Neural progenitor cell (in vitro differentiated cells): ENCODE measurements around the gene PLA2G4A. TPM values are rescaled to one million over a fixed set of nuclear protein-coding genes. Genes with fewer than 3 reads are reported as not detected.

Experiments
- DNase-seq: peaks from one replicate; pipeline ENCODE4 v3.0.0-alpha.2; 2016; ENCODE audit warnings: low spot score
- H2AFZ ChIP-seq: fragments of 200-600 bp; sonication (generic); replicated peaks from 2 replicates; pipeline ENCODE4 v1.6.1; 2016; ENCODE audit warnings: antibody characterized with exemption
- H3F3A ChIP-seq: fragments of 200-600 bp; sonication (generic); 2 replicates; pipeline ENCODE4 v1.6.1; 2016; ENCODE audit warnings: antibody characterized with exemption, low read depth
- H3K27ac ChIP-seq: fragments of 200-600 bp; sonication (generic); 2 replicates; pipeline ENCODE4 v1.5.1; 2016; ENCODE audit warnings: mild to moderate bottlenecking
- H3K27me3 ChIP-seq: fragments of 200-600 bp; sonication (generic); 2 replicates; pipeline ENCODE4 v1.6.1; 2016; ENCODE audit warnings: mild to moderate bottlenecking, moderate library complexity
- H3K36me3 ChIP-seq: fragments of 200-600 bp; sonication (generic); 2 replicates; pipeline ENCODE4 v1.5.1; 2016
- H3K4me1 ChIP-seq: fragments of 200-600 bp; sonication (generic); 2 replicates; pipeline ENCODE4 v1.6.1; 2016; ENCODE audit warnings: mixed run types
- H3K4me2 ChIP-seq: fragments of 200-600 bp; sonication (generic); 2 replicates; pipeline ENCODE4 v1.6.1; 2016
- H3K4me3 ChIP-seq: fragments of 200-600 bp; sonication (generic); 2 replicates; pipeline ENCODE4 v1.5.1; 2016
- H3K79me2 ChIP-seq: fragments of 200-600 bp; sonication (generic); 2 replicates; pipeline ENCODE4 v1.6.1; 2016; ENCODE audit warnings: low read depth
- H3K9ac ChIP-seq: fragments of 200-600 bp; sonication (generic); 2 replicates; pipeline ENCODE4 v1.6.1; 2016
- H3K9me3 ChIP-seq: fragments of 200-600 bp; sonication (generic); 2 replicates; pipeline ENCODE4 v1.5.1; 2016; ENCODE audit warnings: low read depth
- H4K20me1 ChIP-seq: fragments of 200-600 bp; sonication (generic); 2 replicates; pipeline ENCODE4 v1.6.1; 2016; ENCODE audit warnings: low read depth
- H3K27ac Mint-ChIP-seq: 3 replicates; pipeline ENCODE4 v1.8.0; 2021; ENCODE audit warnings: mixed read lengths
- H3K27me3 Mint-ChIP-seq: 2 replicates; pipeline ENCODE4 v1.8.0; 2022; ENCODE audit warnings: low read depth, mild to moderate bottlenecking, inconsistent platforms, moderate library complexity, mixed read lengths; ENCODE audit not compliant: insufficient read depth
- H3K36me3 Mint-ChIP-seq: 3 replicates; pipeline ENCODE4 v1.8.0; 2021; ENCODE audit warnings: mixed read lengths
- H3K4me1 Mint-ChIP-seq: 3 replicates; pipeline ENCODE4 v1.8.0; 2021; ENCODE audit warnings: mixed read lengths
- H3K4me3 Mint-ChIP-seq: 3 replicates; pipeline ENCODE4 v1.8.0; 2021; ENCODE audit warnings: mild to moderate bottlenecking, moderate library complexity, mixed read lengths
- H3K9me3 Mint-ChIP-seq: 3 replicates; pipeline ENCODE4 v1.8.0; 2020; ENCODE audit warnings: mixed read lengths
- EZH2 ChIP-seq: fragments of 200-600 bp; sonication (generic); IDR thresholded peaks from 2 replicates; pipeline ENCODE4 v1.6.1; 2017; ENCODE audit warnings: antibody characterized with exemption, mild to moderate bottlenecking, moderate library complexity
- EZH2phosphoT487 ChIP-seq: fragments of 200-600 bp; sonication (generic); IDR thresholded peaks from 2 replicates; pipeline ENCODE4 v1.6.1; 2017; ENCODE audit warnings: antibody characterized with exemption
- total RNA-seq: library from RNA; depleted of rRNA; stranded (reverse); fragments of >200 nt; gene quantifications from 2 replicates; pipeline ENCODE4 v1.2.3, GENCODE V29; 2015; ENCODE audit warnings: low replicate concordance
- TF ChIP-seq, protein P1 (sequence below): fragments of 200-600 bp; sonication (generic); IDR thresholded peaks from 2 replicates; pipeline ENCODE4 v1.5.1; 2017; ENCODE audit warnings: antibody characterized with exemption, mild to moderate bottlenecking

The PLA2G4A gene
- total RNA-seq, 1 donor from 2014 or later, result 1.0 TPM

DNA sequence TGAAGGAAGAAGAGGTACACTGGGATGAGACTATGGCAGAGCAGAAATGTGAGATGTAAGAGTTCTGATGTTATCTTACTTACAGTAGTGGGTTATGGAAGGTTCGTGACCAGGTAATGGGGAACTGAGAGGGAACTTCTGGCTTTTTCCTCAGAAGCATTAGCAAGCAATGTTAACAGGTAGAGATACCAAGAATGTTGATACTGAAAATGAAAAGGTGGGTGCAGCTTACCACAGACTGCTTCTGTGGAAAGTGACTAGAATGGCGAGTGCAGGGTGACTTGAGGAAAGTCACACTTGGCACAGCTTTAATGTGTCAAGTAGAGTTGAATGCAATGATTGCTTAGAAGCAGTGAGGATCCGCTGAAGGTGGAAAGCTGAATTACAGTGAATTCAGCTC lies 70.8 kb downstream of the PLA2G4A start:
- H3K9ac ChIP-seq, result no peak overlapping the region
- H2AFZ ChIP-seq, result no peak overlapping the region
- H3F3A ChIP-seq, result no peaks in the 10 kb centered on the region
- Mint-ChIP-seq H3K27me3 (no peaks in the 10 kb centered on the region), H3K9me3 (no peaks in the 10 kb centered on the region), H3K36me3 (no peaks in the 10 kb centered on the region), H3K4me3 (no peak overlapping the region), H3K27ac (no peak overlapping the region), H3K4me1 (peaks cover 6% of the 10 kb centered on the region)
- H3K79me2 ChIP-seq, result no peaks in the 10 kb centered on the region
- no peaks in the 10 kb centered on the region for H3K9me3 ChIP-seq
- DNase-seq, result no peak
- no peak overlapping the region for H3K4me2 ChIP-seq
- H4K20me1 ChIP-seq, result no peaks in the 10 kb centered on the region
- H3K4me1 ChIP-seq, result no peaks in the 10 kb centered on the region
- H3K27ac ChIP-seq, result no peak overlapping the region
- no peak overlapping the region for H3K4me3 ChIP-seq
- H3K36me3 ChIP-seq, result no peaks in the 10 kb centered on the region
- TF ChIP-seq, protein P1, sequence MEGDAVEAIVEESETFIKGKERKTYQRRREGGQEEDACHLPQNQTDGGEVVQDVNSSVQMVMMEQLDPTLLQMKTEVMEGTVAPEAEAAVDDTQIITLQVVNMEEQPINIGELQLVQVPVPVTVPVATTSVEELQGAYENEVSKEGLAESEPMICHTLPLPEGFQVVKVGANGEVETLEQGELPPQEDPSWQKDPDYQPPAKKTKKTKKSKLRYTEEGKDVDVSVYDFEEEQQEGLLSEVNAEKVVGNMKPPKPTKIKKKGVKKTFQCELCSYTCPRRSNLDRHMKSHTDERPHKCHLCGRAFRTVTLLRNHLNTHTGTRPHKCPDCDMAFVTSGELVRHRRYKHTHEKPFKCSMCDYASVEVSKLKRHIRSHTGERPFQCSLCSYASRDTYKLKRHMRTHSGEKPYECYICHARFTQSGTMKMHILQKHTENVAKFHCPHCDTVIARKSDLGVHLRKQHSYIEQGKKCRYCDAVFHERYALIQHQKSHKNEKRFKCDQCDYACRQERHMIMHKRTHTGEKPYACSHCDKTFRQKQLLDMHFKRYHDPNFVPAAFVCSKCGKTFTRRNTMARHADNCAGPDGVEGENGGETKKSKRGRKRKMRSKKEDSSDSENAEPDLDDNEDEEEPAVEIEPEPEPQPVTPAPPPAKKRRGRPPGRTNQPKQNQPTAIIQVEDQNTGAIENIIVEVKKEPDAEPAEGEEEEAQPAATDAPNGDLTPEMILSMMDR, result no peak
- TF ChIP-seq EZH2, result no peak
- TF ChIP-seq EZH2phosphoT487, result no peak
- H3K27me3 ChIP-seq, result no peaks in the 10 kb centered on the region

DNA sequence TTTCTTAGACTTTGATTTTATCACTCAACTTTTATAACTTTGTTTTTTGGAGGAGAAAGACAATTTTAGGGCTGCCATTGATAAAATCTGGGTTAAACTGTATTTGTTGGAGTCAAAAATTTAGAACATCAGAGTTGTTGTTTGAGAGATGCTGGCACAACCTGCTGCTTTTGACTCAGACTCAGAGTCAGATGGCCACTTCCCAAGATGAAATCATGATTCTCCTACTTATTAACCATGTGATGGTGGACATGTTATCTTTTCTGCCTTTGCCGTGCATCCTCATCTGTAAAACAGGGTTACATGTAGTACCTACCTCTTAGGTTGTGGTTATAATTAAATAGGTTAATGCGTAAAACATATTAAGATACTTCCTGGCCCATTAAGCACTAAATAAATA lies 71.2 kb downstream of the PLA2G4A start:
- Mint-ChIP-seq H3K27me3 (no peaks in the 10 kb centered on the region), H3K9me3 (no peaks in the 10 kb centered on the region), H3K4me3 (no peak overlapping the region), H3K36me3 (no peaks in the 10 kb centered on the region), H3K4me1 (peaks cover 6% of the 10 kb centered on the region), H3K27ac (no peak overlapping the region)
- H3K4me2 ChIP-seq, result no peak overlapping the region
- no peak for DNase-seq
- H3K4me1 ChIP-seq, result no peaks in the 10 kb centered on the region
- H3K4me3 ChIP-seq, result no peak overlapping the region
- no peaks in the 10 kb centered on the region for H3K36me3 ChIP-seq
- H3K9ac ChIP-seq, result no peak overlapping the region
- H4K20me1 ChIP-seq, result no peaks in the 10 kb centered on the region
- H3K27ac ChIP-seq, result no peak overlapping the region
- H2AFZ ChIP-seq, result no peak overlapping the region
- no peaks in the 10 kb centered on the region for H3F3A ChIP-seq
- TF ChIP-seq, protein P1, result no peak
- TF ChIP-seq EZH2phosphoT487 (no peak), EZH2 (no peak)
- H3K27me3 ChIP-seq, result no peaks in the 10 kb centered on the region
- no peaks in the 10 kb centered on the region for H3K79me2 ChIP-seq
- no peaks in the 10 kb centered on the region for H3K9me3 ChIP-seq

DNA sequence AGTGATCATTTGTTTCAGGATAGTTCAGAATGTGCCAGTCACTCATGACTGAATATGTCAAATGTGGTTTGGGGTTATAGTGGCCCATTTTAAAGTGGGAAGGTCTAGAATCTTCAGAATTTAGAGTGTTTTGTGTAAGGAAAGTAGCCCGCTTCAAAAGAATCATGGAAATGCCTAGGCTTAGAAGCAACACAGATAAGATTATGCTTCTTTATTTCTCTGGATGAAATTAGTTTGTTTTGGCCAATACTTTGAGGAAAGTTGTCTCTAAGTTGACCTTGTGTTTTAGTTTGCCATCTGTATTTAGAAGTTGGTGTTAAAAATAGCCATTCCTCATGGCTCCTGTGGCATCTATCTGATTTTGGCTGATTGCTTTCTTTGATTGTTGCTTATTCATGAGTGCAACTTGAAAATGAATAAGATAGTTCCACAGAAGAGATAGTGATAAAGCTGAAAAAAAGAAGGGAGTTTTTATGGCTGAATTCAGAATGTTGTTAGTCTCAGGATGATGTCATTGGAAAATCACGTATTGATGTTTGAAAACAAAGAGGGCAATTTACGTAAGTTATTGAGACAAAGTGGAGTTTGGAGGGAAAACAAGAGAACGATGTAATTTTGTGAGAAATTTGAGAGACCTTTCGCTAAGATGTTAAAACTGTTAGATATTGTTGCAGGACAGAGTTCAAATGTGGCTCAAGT lies 71.9 kb downstream of the PLA2G4A start:
- Histone ChIP-seq H3F3A (no peaks in the 10 kb centered on the region), H3K9ac (no peak overlapping the region), H3K4me1 (no peaks in the 10 kb centered on the region), H4K20me1 (no peaks in the 10 kb centered on the region), H3K4me2 (no peak overlapping the region), H3K27ac (no peak overlapping the region), H3K79me2 (no peaks in the 10 kb centered on the region), H3K27me3 (no peaks in the 10 kb centered on the region), H2AFZ (no peak overlapping the region), H3K4me3 (no peak overlapping the region), H3K9me3 (no peaks in the 10 kb centered on the region), H3K36me3 (no peaks in the 10 kb centered on the region)
- DNase-seq, result no peak
- Mint-ChIP-seq H3K4me3 (no peak overlapping the region), H3K27me3 (no peaks in the 10 kb centered on the region), H3K9me3 (no peaks in the 10 kb centered on the region), H3K4me1 (peaks cover 6% of the 10 kb centered on the region), H3K27ac (no peak overlapping the region), H3K36me3 (no peaks in the 10 kb centered on the region)
- TF ChIP-seq, protein P1, result no peak
- TF ChIP-seq EZH2phosphoT487 (no peak), EZH2 (no peak)
